Lower leg skin (tissue), 3 donors: Measurements from ENCODE around the gene NPTX2.

Source experiments
- POLR2A ChIP-seq, 2 donors: fragments of 450-650 bp; IDR thresholded peaks; one replicate each; pipeline ENCODE4 v1.6.1; 2016 to 2017; ENCODE audit warnings: antibody characterized with exemption in 2 of 2, mild to moderate bottlenecking in 1 of 2, moderate library complexity in 1 of 2
- TF ChIP-seq, protein P1 (sequence below), 3 donors: fragments of 450-650 bp; IDR thresholded peaks; one replicate each; pipeline ENCODE4 v1.5.1; 2016; ENCODE audit warnings: antibody characterized with exemption in 3 of 3, mild to moderate bottlenecking in 3 of 3, moderate library complexity in 2 of 3

DNA sequence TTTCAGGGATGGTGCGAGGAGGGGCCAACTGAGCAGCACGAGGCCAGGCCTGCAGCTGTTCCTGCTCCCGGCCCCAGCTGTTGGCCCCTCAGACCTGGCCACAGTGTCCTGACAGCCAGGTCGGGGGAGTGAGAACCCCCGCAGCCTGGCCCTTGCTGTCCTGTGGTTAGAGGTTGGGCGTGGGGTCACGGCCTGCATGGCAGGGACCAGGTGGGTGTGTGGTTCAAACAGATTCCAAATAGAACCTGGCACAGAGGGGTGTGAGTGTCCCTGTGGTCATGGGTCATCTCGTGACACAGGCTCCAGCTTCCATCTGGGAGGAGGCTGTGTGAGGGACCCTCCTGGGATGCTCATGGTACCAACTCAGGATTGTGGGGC lies 10.3 kb downstream of the NPTX2 start:
- TF ChIP-seq POLR2A (IDR thresholded peaks at IDR 0.05): no peak
- TF ChIP-seq, protein P1, sequence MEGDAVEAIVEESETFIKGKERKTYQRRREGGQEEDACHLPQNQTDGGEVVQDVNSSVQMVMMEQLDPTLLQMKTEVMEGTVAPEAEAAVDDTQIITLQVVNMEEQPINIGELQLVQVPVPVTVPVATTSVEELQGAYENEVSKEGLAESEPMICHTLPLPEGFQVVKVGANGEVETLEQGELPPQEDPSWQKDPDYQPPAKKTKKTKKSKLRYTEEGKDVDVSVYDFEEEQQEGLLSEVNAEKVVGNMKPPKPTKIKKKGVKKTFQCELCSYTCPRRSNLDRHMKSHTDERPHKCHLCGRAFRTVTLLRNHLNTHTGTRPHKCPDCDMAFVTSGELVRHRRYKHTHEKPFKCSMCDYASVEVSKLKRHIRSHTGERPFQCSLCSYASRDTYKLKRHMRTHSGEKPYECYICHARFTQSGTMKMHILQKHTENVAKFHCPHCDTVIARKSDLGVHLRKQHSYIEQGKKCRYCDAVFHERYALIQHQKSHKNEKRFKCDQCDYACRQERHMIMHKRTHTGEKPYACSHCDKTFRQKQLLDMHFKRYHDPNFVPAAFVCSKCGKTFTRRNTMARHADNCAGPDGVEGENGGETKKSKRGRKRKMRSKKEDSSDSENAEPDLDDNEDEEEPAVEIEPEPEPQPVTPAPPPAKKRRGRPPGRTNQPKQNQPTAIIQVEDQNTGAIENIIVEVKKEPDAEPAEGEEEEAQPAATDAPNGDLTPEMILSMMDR (IDR thresholded peaks at IDR 0.05): no peak
